Measurements from ENCODE around the gene TAT. TPM values are rescaled to one million over a fixed set of nuclear protein-coding genes. Genes with fewer than 3 reads are reported as not detected.

Gene TAT
- total RNA-seq: not detected

- H3K27me3 ChIP-seq: no peaks in the 10 kb centered on the region
- ATAC-seq: no peak
- H3K36me3 ChIP-seq (replicated peaks in 1 of 2; ENCODE audit: insufficient read depth in 1 of 2, low read depth in 2 of 2): no peaks in the 10 kb centered on the region
- H3K9me3 ChIP-seq: no peaks in the 10 kb centered on the region
- H3K4me3 ChIP-seq: no peak within 1 kb of the TSS
- 19 to 25% methylated on average over 3 of the region's 3 CpGs for WGBS, 2 donors
- H3K27ac ChIP-seq: no peak within 1 kb of the TSS
- no peak for TF ChIP-seq CTCF (IDR thresholded peaks at IDR 0.05)
- TF ChIP-seq POLR2A (IDR thresholded peaks at IDR 0.05): no peak
- intact Hi-C loops (cut with DNase I): no loop called here
- peaks cover 14% of the 10 kb centered on the region for H3K4me1 ChIP-seq
- no peak for DNase-seq
Measured at GRCh38 chr16:71576971-71577370, at the start of gene TAT. TSS of gene TAT (minus strand) at chr16:71577092. CDS start at chr16:71576415, 677 bp downstream.

- WGBS, 2 donors: 1 to 2% methylated on average over 15 to 97 of the region's 98 CpGs
- Histone ChIP-seq H3K9me3 (no peaks in the 10 kb centered on the region), H3K36me3 (replicated peaks in 1 of 2; ENCODE audit: insufficient read depth in 1 of 2, low read depth in 2 of 2) (no peaks in the 10 kb centered on the region), H3K4me3 (peak within 1 kb of the TSS; percentile 87 to 92), H3K4me1 (peaks cover 25% of the 10 kb centered on the region), H3K27me3 (no peaks in the 10 kb centered on the region), H3K27ac (peak within 1 kb of the TSS; percentile 77 to 93 (median 90))
- peak; percentile 94 to 97 (median 96) for DNase-seq
- intact Hi-C loops (cut with DNase I): no loop called here
- ATAC-seq: peak; percentile 84
- TF ChIP-seq POLR2A (IDR thresholded peaks at IDR 0.05) (peak; percentile 31 to 62 (median 57)), CTCF (IDR thresholded peaks at IDR 0.05) (peak in 2 of 7 experiments; percentile 8 to 41)
Measured at GRCh38 chr16:71626018-71626857, 49.3 kb upstream of the TAT start, which contains the start of gene MARVELD3. TSS of gene MARVELD3 (plus strand) at chr16:71626184. CDS start at chr16:71626230, 46 bp downstream.

GRCh38 chr16:71625113-71625850 lies 48.4 kb upstream of the TAT start:
- Histone ChIP-seq H3K4me3 (no peak overlapping the region), H3K27ac (peak overlapping the region in 3 of 4 donors; percentile 90 to 93 (median 91))
- no peak for ATAC-seq

GRCh38 chr16:71623597-71623996 lies 46.7 kb upstream of the TAT start:
- no peaks in the 10 kb centered on the region for H3K9me3 ChIP-seq
- no peak for DNase-seq
- no peak overlapping the region for H3K4me3 ChIP-seq
- H3K36me3 ChIP-seq (replicated peaks in 1 of 2; ENCODE audit: insufficient read depth in 1 of 2, low read depth in 2 of 2): no peaks in the 10 kb centered on the region
- 64 to 65% methylated on average over 3 of the region's 3 CpGs for WGBS, 2 donors
- intact Hi-C loops (cut with DNase I): no loop called here
- no peak for ATAC-seq
- no peaks in the 10 kb centered on the region for H3K27me3 ChIP-seq
- no peak overlapping the region for H3K27ac ChIP-seq
- TF ChIP-seq POLR2A (IDR thresholded peaks at IDR 0.05) (no peak), CTCF (IDR thresholded peaks at IDR 0.05) (no peak)
- peaks cover 10% of the 10 kb centered on the region for H3K4me1 ChIP-seq

More at GRCh38 chr16:71625113-71625850, 48.4 kb upstream of the TAT start:
- H3K9me3 ChIP-seq: no peaks in the 10 kb centered on the region
- H3K36me3 ChIP-seq (replicated peaks in 1 of 2; ENCODE audit: insufficient read depth in 1 of 2, low read depth in 2 of 2): no peaks in the 10 kb centered on the region
- 80 to 86% methylated on average over 6 to 7 of the region's 7 CpGs for WGBS, 2 donors
- DNase-seq: no peak
- peaks cover 25% of the 10 kb centered on the region for H3K4me1 ChIP-seq
- TF ChIP-seq POLR2A (IDR thresholded peaks at IDR 0.05) (no peak), CTCF (IDR thresholded peaks at IDR 0.05) (no peak)
- H3K27me3 ChIP-seq: no peaks in the 10 kb centered on the region
- intact Hi-C loops (cut with DNase I): no loop called here

All from body of pancreas (tissue), 4 donors.